DOHH2 (cell line): ENCODE data around the gene MYO7B.

Experiments
- CTCF ChIP-seq: fragments of 200-600 bp; sonication (generic); IDR thresholded peaks from one replicate; pipeline ENCODE4 v1.5.1; 2014; ENCODE audit warnings: antibody characterized with exemption, mild to moderate bottlenecking, low read depth, low read length; ENCODE audit not compliant: poor library complexity, severe bottlenecking
- EZH2phosphoT487 ChIP-seq: fragments of 200-600 bp; sonication (generic); IDR thresholded peaks from 2 replicates; pipeline ENCODE4 v1.6.1; 2017; ENCODE audit warnings: borderline replicate concordance, mild to moderate bottlenecking, antibody characterized with exemption, low read length, moderate library complexity, mixed read lengths

- TF ChIP-seq CTCF (no peak), EZH2phosphoT487 (no peak)
Observed at GRCh38 chr2:127614246-127614645, 78.8 kb downstream of the MYO7B start.
